ENCODE measurements around the gene PRRG4.

PRRG4 gene

DNA sequence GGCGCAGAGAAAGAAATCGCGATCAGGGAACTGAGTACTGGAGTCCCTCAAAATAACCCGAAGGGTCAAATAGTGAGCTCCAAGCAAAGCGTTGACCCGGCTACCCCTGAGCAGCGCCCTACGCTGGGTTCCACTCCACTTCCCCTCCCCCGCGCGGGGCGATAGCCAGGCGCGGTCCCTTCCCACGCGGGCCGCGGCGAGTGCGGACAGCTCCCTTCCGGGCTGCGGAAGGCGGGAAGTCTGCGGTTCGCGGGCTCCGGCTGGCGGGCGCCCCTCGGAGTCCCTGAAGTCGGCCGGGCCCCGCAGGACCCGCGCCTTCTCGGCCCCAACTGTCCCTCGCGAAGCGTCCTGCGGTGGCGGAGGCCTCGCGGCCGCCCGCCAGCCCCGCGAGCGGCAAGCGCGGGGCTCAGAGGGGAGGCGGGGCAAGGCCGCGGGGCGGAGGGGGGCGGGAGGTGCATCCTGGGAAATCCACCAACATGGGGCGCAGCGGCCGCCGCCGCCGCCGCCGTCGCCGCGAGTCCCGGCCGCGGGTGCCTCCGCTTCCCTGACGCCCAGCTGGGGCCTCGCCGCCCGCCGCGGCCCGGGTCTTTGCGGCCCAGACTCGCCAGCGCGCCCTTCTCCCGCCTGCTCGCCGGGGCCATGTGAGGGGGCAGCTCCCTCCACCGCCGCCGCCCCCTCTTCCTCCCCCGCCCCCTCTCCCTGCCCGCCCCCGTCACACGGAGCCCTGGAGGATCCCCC is 62.8 kb downstream of the PRRG4 start, which contains the start of gene QSER1:
Gene QSER1 (plus strand): TSS at position 457 of the 738 bp plus-strand sequence. CDS start 315 bp downstream, outside the sequence.
- no peaks in the 10 kb centered on the region for H3K9me3 ChIP-seq (ENCODE audit: insufficient read depth, low read depth, low read length)
- H3K27me3 ChIP-seq (ENCODE audit: insufficient read depth, low read length, poor library complexity, severe bottlenecking), result no peaks in the 10 kb centered on the region
- H3K9ac ChIP-seq (ENCODE audit: low read depth, low read length, poor library complexity, severe bottlenecking), result peak within 1 kb of the TSS; percentile 94
- peak within 1 kb of the TSS; percentile 87 for H3K4me3 ChIP-seq (ENCODE audit: low read length, poor library complexity, severe bottlenecking)
- peaks cover 43% of the 10 kb centered on the region for H3K79me2 ChIP-seq (ENCODE audit: insufficient read depth, low read length)
- TF ChIP-seq EZH2phosphoT487 (IDR thresholded peaks at IDR 0.05; ENCODE audit: borderline replicate concordance), result no peak
- TF ChIP-seq, protein P1, sequence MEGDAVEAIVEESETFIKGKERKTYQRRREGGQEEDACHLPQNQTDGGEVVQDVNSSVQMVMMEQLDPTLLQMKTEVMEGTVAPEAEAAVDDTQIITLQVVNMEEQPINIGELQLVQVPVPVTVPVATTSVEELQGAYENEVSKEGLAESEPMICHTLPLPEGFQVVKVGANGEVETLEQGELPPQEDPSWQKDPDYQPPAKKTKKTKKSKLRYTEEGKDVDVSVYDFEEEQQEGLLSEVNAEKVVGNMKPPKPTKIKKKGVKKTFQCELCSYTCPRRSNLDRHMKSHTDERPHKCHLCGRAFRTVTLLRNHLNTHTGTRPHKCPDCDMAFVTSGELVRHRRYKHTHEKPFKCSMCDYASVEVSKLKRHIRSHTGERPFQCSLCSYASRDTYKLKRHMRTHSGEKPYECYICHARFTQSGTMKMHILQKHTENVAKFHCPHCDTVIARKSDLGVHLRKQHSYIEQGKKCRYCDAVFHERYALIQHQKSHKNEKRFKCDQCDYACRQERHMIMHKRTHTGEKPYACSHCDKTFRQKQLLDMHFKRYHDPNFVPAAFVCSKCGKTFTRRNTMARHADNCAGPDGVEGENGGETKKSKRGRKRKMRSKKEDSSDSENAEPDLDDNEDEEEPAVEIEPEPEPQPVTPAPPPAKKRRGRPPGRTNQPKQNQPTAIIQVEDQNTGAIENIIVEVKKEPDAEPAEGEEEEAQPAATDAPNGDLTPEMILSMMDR (conservative IDR thresholded peaks at IDR 0.05; ENCODE audit: low read length), result no peak
- H3K9me2 ChIP-seq (replicated peaks; ENCODE audit: low read depth, low read length), result no peaks in the 10 kb centered on the region
- 0 out of 2 replicates have a peak, but pooled peaks cover 3% of the 10 kb centered on the region for H3F3A ChIP-seq (ENCODE audit: low read depth)
- peaks cover 32% of the 10 kb centered on the region for H4K20me1 ChIP-seq (ENCODE audit: insufficient read depth, low read length, poor library complexity, severe bottlenecking)
- no peaks in the 10 kb centered on the region for H3K36me3 ChIP-seq (ENCODE audit: insufficient read depth, low read length)
- peak within 1 kb of the TSS; percentile 96 for H3K4me2 ChIP-seq (ENCODE audit: low read depth, low read length, poor library complexity, severe bottlenecking)
- H3K4me1 ChIP-seq (ENCODE audit: insufficient read depth, low read length, poor library complexity, severe bottlenecking), result peaks cover 35% of the 10 kb centered on the region
- peak within 1 kb of the TSS; percentile 94 for H2AFZ ChIP-seq (ENCODE audit: low read length)

DNA sequence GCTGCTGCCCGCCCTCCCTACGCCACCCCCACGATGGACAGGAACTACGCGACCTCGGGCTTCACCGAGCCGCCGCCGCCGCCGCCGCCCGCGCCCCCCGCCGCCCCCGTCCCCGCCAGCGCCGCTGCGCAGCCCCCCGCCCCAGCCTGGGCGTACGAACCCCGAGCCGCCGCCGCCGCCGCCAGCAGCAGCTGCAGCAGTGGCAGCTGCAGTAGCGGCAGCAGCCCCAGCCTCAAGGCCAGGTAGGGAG is 63.3 kb downstream of the PRRG4 start:
- no peak overlapping the region for H2AFZ ChIP-seq (ENCODE audit: low read length)
- peaks cover 48% of the 10 kb centered on the region for H3K79me2 ChIP-seq (ENCODE audit: insufficient read depth, low read length)

DNA sequence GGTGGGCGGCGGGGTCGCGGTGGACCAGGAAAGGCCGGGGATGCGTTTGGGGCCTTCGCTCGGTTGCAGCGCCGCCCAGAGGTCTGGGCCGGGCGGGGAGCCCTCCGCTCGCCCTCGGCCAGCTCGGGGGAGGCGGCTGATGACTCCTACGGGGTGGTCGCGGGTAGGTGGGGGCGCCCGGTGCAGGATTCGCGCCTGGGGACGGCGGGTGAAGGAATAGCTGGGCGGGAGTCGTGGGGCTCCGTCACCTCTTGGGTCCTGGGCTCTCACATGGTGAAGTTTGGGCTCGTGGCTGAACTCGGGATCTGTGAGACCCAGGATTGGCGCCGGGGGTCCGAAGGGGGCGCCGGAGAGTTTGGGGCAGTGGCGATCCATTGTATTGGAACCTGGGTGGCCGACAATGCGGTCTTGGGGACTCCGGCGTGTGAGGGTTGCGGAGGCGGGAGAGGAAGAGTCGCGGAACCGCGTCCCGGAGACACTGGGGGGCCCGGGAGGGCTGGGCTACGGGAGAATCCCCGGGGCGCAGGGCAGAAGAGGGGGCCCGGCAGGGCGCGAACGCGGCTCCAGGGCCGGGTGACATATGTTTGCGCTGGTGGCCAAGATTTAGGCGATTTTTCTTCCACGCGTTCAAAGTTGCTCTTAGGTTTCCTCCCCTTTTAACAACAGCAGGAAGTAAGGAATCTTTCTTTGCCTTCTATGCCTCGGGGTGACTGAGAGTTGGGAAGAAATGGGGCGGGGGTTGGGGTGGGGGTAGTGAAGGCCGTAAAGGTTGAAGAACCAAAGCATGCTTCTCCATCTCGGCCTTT is 63.8 kb downstream of the PRRG4 start:
- Histone ChIP-seq H3K79me2 (ENCODE audit: insufficient read depth, low read length) (peaks cover 54% of the 10 kb centered on the region), H3K27me3 (ENCODE audit: insufficient read depth, low read length, poor library complexity, severe bottlenecking) (no peaks in the 10 kb centered on the region), H3K9me3 (ENCODE audit: insufficient read depth, low read depth, low read length) (no peaks in the 10 kb centered on the region), H4K20me1 (ENCODE audit: insufficient read depth, low read length, poor library complexity, severe bottlenecking) (peaks cover 40% of the 10 kb centered on the region), H3K9ac (ENCODE audit: low read depth, low read length, poor library complexity, severe bottlenecking) (peak overlapping the region; percentile 88), H3K4me2 (ENCODE audit: low read depth, low read length, poor library complexity, severe bottlenecking) (peak overlapping the region; percentile 90), H2AFZ (ENCODE audit: low read length) (peak overlapping the region; percentile 85), H3K4me1 (ENCODE audit: insufficient read depth, low read length, poor library complexity, severe bottlenecking) (peaks cover 40% of the 10 kb centered on the region), H3K4me3 (ENCODE audit: low read length, poor library complexity, severe bottlenecking) (peak overlapping the region; percentile 77), H3K36me3 (ENCODE audit: insufficient read depth, low read length) (no peaks in the 10 kb centered on the region), H3F3A (ENCODE audit: low read depth) (0 out of 2 replicates have a peak, but pooled peaks cover 3% of the 10 kb centered on the region), H3K9me2 (replicated peaks; ENCODE audit: low read depth, low read length) (no peaks in the 10 kb centered on the region)
- TF ChIP-seq EZH2phosphoT487 (IDR thresholded peaks at IDR 0.05; ENCODE audit: borderline replicate concordance), result no peak
- TF ChIP-seq, protein P1 (conservative IDR thresholded peaks at IDR 0.05; ENCODE audit: low read length), result peak; percentile 63

More for the DNA sequence above, 63.3 kb downstream of the PRRG4 start:
- Histone ChIP-seq H3K4me3 (ENCODE audit: low read length, poor library complexity, severe bottlenecking) (peak overlapping the region; percentile 87), H3K9me3 (ENCODE audit: insufficient read depth, low read depth, low read length) (no peaks in the 10 kb centered on the region), H3K4me1 (ENCODE audit: insufficient read depth, low read length, poor library complexity, severe bottlenecking) (peaks cover 39% of the 10 kb centered on the region), H3K27me3 (ENCODE audit: insufficient read depth, low read length, poor library complexity, severe bottlenecking) (no peaks in the 10 kb centered on the region), H3K36me3 (ENCODE audit: insufficient read depth, low read length) (no peaks in the 10 kb centered on the region), H3F3A (ENCODE audit: low read depth) (0 out of 2 replicates have a peak, but pooled peaks cover 3% of the 10 kb centered on the region), H3K9me2 (replicated peaks; ENCODE audit: low read depth, low read length) (no peaks in the 10 kb centered on the region), H4K20me1 (ENCODE audit: insufficient read depth, low read length, poor library complexity, severe bottlenecking) (peaks cover 37% of the 10 kb centered on the region), H3K9ac (ENCODE audit: low read depth, low read length, poor library complexity, severe bottlenecking) (peak overlapping the region; percentile 88), H3K4me2 (ENCODE audit: low read depth, low read length, poor library complexity, severe bottlenecking) (peak overlapping the region; percentile 90)
- TF ChIP-seq, protein P1 (conservative IDR thresholded peaks at IDR 0.05; ENCODE audit: low read length), result no peak
- no peak for TF ChIP-seq EZH2phosphoT487 (IDR thresholded peaks at IDR 0.05; ENCODE audit: borderline replicate concordance)
